H1 (cell line): ENCODE data around the gene SYNJ1.

Experiments
- ASH2L ChIP-seq: fragments of 200-600, 300-600 bp; sonication (generic); IDR thresholded peaks from one replicate; pipeline ENCODE4 v1.7.1; 2017; ENCODE audit warnings: low read length
- EGR1 ChIP-seq: IDR thresholded peaks from 2 replicates; pipeline ENCODE4 v1.6.1; 2011; ENCODE audit warnings: low read depth, low read length, borderline replicate concordance
- POLR2AphosphoS5 ChIP-seq: IDR thresholded peaks from 2 replicates; pipeline ENCODE4 v1.6.1; 2011; ENCODE audit warnings: low read depth, low read length
- POU5F1 ChIP-seq: IDR thresholded peaks from 2 replicates; pipeline ENCODE4 v1.6.1; 2011; ENCODE audit warnings: low read depth, mild to moderate bottlenecking, low read length, moderate library complexity
- RAD21 ChIP-seq, 2 experiments: IDR thresholded peaks in 1 of 2; conservative IDR thresholded peaks in 1 of 2; 2 replicates each; pipeline ENCODE4 v1.6.1; 2011; ENCODE audit warnings: low read depth in 2 of 2, low read length in 2 of 2, improper control_type of control experiment in 1 of 2, inconsistent platforms in 1 of 2, mild to moderate bottlenecking in 1 of 2, moderate library complexity in 1 of 2
- SUZ12 ChIP-seq: fragments of 200-600 bp; sonication (generic); IDR thresholded peaks from 2 replicates; pipeline ENCODE4 v1.6.1; 2012; ENCODE audit warnings: mild to moderate bottlenecking, inconsistent platforms, low read length, moderate library complexity, mixed read lengths
- TF ChIP-seq, protein P1 (sequence below), 3 experiments: IDR thresholded peaks; 1 replicate in 2 of 3; 2 replicates in 1 of 3; pipeline versions ENCODE4 v1.5.1 to v1.6.1; 2011; ENCODE audit warnings: low read length in 3 of 3, mild to moderate bottlenecking in 3 of 3, inconsistent platforms in 2 of 3, low read depth in 1 of 3, moderate library complexity in 1 of 3; ENCODE audit not compliant: insufficient read depth in 1 of 3; ENCODE audit errors: control extremely low read depth in 1 of 3

DNA sequence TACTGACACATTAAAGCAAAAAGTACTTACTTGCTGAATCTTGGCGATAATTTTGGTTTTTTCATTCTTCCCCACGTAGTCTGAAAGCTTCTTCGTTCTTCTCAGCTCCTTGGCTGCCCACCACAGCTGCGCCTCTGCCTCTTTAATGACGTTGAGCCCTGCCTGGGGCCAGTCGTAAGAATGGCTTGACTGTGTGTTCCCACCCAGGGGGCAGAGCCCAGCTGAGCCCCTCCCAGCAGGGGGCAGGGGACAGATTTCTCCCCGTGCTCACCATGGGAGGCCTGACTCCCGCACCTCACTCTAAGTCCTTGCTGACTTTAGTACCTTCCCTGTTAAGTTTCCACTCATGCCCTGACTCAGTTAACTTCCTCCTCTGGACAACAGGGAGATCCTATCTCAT lies 124.7 kb downstream of the SYNJ1 start:
- TF ChIP-seq SUZ12 (no peak), POU5F1 (no peak), ASH2L (no peak), RAD21 (IDR thresholded peaks at IDR 0.05 in 1 of 2, conservative IDR thresholded peaks at IDR 0.05 in 1 of 2; ENCODE audit: low read depth in 2 of 2, low read length in 2 of 2) (no peak), EGR1 (no peak), POLR2AphosphoS5 (no peak)
- TF ChIP-seq, protein P1, sequence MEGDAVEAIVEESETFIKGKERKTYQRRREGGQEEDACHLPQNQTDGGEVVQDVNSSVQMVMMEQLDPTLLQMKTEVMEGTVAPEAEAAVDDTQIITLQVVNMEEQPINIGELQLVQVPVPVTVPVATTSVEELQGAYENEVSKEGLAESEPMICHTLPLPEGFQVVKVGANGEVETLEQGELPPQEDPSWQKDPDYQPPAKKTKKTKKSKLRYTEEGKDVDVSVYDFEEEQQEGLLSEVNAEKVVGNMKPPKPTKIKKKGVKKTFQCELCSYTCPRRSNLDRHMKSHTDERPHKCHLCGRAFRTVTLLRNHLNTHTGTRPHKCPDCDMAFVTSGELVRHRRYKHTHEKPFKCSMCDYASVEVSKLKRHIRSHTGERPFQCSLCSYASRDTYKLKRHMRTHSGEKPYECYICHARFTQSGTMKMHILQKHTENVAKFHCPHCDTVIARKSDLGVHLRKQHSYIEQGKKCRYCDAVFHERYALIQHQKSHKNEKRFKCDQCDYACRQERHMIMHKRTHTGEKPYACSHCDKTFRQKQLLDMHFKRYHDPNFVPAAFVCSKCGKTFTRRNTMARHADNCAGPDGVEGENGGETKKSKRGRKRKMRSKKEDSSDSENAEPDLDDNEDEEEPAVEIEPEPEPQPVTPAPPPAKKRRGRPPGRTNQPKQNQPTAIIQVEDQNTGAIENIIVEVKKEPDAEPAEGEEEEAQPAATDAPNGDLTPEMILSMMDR (IDR thresholded peaks at IDR 0.05; ENCODE audit: control extremely low read depth in 1 of 3, insufficient read depth in 1 of 3, low read depth in 1 of 3, low read length in 3 of 3) = no peak
